Globus pallidus (tissue), 1 donor: ENCODE results near the gene TIAM2.

Experiments used
- DNase-seq: peaks from one replicate; pipeline ENCODE4 v3.0.0-alpha.2; 2015; ENCODE audit warnings: low spot score

The TIAM2 gene

GRCh38 chr6:155232848-155233247 lies 237.7 kb downstream of the TIAM2 start:
- no peak for DNase-seq

- DNase-seq, result no peak
Observed at GRCh38 chr6:155234167-155234566, 239.1 kb downstream of the TIAM2 start.

GRCh38 chr6:155234687-155235086 lies 239.6 kb downstream of the TIAM2 start:
- DNase-seq, result no peak

- DNase-seq, result no peak
Observed at GRCh38 chr6:155235087-155235486, 240.0 kb downstream of the TIAM2 start.

- no peak for DNase-seq
Observed at GRCh38 chr6:155237613-155238012, 242.5 kb downstream of the TIAM2 start.

GRCh38 chr6:155240905-155241600 lies 245.9 kb downstream of the TIAM2 start:
- DNase-seq, result no peak

GRCh38 chr6:155241966-155242365 lies 246.9 kb downstream of the TIAM2 start:
- no peak for DNase-seq

GRCh38 chr6:155244434-155244833 lies 249.3 kb downstream of the TIAM2 start:
- no peak for DNase-seq

GRCh38 chr6:155245193-155245592 lies 250.1 kb downstream of the TIAM2 start:
- no peak for DNase-seq

GRCh38 chr6:155245831-155246230 lies 250.7 kb downstream of the TIAM2 start:
- DNase-seq, result no peak

- DNase-seq, result no peak
Observed at GRCh38 chr6:155246825-155247224, 251.7 kb downstream of the TIAM2 start.

- DNase-seq, result no peak
Observed at GRCh38 chr6:155247618-155248007, 252.5 kb downstream of the TIAM2 start.

GRCh38 chr6:155248008-155249001 lies 253.2 kb downstream of the TIAM2 start:
- DNase-seq, result peak; percentile 68

GRCh38 chr6:155250701-155251381 lies 255.7 kb downstream of the TIAM2 start:
- DNase-seq, result no peak

GRCh38 chr6:155252581-155252980 lies 257.5 kb downstream of the TIAM2 start:
- no peak for DNase-seq

GRCh38 chr6:155253337-155253736 lies 258.2 kb downstream of the TIAM2 start:
- DNase-seq, result no peak

- DNase-seq, result no peak
Observed at GRCh38 chr6:155254139-155254538, 259.0 kb downstream of the TIAM2 start.

- no peak for DNase-seq
Observed at GRCh38 chr6:155256122-155256795, 261.1 kb downstream of the TIAM2 start.

GRCh38 chr6:155257796-155258195 lies 262.7 kb downstream of the TIAM2 start:
- DNase-seq, result no peak

- peak; percentile 22 for DNase-seq
Observed at GRCh38 chr6:155259204-155259603, 264.1 kb downstream of the TIAM2 start.

- DNase-seq, result no peak
Observed at GRCh38 chr6:155259897-155260296, 264.8 kb downstream of the TIAM2 start.

- no peak for DNase-seq
Observed at GRCh38 chr6:155260686-155261085, 265.6 kb downstream of the TIAM2 start.
